Activated CD4-positive, alpha-beta T cell treated with anti-CD3 and anti-CD28 coated beads, Interleukin-2, amount 50 U/mL, for 24 hours (primary cell): Measurements from ENCODE around the gene WNK1.
"Not testable (repeated sequence)": the region's sequence is repeated elsewhere in the genome, so short reads cannot be mapped to it uniquely, and the experiment has no call there.

ENCODE experiments used
- DNase-seq, 2 donors: peaks; one replicate each; pipeline ENCODE4 v3.0.0-alpha.2; 2020; ENCODE audit warnings: low read depth in 1 of 2, low spot score in 1 of 2

Gene WNK1

GRCh38 chr12:740921-741320 is 11.5 kb upstream of the WNK1 start:
- DNase-seq, result no peak

DNA sequence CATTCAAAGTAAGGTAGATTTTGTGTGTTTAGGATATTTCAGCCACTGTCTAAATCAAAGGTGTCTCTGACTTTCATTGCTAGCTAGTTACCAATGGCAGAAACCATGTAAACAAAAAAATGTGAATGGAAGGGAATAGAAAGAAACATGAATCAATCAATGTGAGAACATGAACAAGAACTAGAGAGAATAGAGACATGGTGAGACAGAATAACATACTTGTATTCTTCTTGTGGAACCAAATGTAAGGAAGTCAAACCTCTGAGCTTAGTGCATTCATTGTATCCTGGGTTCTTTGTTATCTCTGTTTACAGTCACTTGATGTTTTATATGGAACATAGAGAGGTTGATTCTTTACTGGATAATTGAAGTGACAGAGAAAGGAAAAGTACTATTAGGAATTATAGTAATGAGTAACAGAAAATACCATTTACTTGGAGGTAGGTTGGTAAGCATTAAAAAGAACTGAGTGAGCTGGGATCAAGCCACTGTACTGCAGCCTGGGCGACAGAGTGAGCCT is 2.6 kb upstream of the WNK1 start:
- DNase-seq, result no peak

DNA sequence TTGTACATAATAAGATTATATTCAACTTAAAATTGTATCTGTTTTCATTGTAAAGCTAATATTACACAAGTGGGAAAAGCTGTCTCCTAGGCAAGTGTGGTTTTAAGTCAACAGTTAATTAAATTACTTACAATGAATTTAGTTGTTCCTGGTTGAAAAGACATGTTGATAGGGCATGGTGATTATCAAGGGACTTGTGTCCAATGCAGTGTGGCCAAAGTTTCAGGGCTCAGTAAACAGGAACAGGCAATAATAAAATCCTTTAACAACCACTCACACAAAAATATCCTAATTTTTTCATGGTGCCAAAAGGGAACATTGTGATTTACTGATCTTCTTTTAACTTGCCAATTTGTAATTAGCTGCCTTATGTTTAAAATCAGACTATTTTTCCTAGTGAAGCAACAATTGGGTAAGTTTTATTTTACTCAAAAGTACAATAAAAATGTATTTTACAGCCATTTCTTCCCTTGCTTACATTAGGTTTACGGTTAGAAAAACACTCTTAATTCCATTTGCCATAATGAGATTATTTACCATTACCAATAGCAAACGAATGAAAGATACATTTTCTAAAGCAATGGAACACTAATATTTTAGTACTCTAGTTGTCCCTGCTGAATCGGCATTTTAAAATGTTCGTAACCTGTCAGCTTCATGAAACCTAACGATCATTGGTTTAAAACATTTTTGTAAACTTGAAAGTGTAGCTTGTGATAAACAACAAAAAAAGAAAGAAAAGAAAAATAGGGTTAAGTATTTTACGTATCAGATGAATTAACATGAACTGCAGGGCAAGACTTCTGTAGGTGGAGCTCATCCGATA is 1.8 kb upstream of the WNK1 start:
- DNase-seq, result no peak

DNA sequence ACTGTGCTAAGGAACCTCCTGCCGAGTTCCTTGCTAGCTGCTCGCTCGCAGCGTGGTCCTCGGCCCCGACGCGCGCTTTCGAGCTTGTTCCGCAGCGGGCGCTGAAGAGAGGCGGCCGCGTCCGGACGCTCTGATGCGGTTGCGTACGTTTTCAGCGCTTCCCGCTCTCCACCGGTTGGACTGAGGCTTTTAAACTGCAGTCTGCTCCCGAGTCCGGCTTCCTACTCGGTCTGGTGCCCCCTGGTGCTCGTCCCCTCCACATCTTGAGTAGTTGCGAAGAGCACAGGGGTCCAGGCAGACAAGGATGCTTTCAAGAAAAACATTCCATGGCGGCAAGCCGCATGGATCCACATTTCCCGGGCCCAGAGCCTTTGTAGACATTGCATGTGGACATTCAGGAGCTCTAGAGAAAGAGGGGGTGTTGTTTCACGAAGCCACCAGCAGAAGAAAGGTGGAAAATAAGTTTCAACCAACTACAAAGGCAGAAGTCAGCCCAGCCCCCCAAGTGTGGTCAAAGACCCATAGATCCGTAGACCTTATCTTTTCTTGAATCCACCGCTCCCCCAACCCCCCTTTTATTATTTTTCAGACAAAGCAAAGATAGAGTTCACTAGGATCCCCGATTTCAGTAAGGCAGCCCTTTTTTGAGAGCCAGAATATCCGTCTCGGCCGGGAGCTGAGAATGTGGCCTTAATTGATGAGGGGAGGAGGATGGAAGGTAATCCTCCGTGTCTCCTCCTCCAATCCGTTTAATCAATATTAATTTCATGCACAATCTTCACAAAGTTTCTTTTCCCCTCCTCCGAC is 984 bp upstream of the WNK1 start:
- DNase-seq, result peak; percentile 66 to 83

DNA sequence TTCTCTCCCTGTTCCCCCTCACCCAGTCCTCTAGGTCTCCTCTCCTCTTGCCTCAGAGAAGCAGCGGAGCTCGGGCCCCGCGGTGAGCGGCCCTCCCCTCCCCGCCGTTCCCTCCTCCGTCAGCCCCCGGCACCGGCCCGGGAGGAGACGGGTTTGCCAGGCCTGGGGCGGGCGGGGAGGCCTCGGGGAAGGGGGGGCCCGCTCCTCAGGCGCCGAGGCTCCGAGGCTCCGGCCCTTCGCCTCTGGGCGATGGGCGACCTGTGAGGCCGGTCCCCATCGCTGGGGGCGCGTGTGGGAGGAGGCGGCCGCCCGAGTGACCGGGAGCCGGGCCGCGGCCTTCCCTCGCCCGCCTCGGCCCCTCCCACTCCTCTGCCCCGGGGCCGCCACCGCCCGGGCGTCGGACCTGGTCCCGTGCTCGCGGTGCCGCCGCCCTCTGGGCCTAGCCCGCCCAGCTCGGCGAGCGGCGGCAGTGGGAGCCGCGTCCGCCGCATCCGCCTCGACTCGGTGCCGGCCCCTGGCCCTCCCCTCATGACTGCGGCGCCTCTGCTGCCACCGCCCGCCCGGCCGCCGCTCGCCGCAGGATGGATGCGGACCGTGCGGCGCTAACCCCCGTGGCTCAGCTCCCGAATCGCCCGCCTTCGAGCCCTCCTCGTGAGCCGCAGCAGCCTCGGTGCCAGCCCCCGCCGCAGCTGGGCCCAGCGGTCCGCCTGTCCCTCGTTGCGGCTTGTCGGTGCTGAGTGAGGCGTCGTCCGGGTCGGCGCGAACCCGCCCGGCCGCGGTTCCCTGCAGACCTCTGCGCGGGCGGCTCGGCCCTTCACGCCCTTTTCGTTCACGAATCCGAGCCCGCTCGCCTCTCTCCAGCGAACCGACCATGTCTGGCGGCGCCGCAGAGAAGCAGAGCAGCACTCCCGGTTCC is 574 bp downstream of the WNK1 start:
- DNase-seq, result peak; percentile 7 to 19

DNA sequence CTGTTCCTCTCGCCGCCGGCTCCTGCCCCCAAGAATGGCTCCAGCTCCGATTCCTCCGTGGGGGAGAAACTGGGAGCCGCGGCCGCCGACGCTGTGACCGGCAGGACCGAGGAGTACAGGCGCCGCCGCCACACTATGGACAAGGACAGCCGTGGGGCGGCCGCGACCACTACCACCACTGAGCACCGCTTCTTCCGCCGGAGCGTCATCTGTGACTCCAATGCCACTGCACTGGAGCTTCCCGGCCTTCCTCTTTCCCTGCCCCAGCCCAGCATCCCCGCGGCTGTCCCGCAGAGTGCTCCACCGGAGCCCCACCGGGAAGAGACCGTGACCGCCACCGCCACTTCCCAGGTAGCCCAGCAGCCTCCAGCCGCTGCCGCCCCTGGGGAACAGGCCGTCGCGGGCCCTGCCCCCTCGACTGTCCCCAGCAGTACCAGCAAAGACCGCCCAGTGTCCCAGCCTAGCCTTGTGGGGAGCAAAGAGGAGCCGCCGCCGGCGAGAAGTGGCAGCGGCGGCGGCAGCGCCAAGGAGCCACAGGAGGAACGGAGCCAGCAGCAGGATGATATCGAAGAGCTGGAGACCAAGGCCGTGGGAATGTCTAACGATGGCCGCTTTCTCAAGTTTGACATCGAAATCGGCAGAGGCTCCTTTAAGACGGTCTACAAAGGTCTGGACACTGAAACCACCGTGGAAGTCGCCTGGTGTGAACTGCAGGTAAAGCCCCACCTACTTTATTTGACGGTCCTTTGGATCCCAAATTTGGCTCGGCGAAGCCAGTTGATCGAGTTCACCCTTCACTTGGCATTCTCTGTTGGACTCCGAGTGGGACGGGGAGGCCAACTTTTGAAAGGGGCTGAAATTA is 1.5 kb downstream of the WNK1 start:
- DNase-seq, result peak; percentile 10 to 24

- peak in 1 of 2 donors; percentile 8 for DNase-seq
These were observed 2.1 kb downstream of the WNK1 start for GRCh38 chr12:754473-754820.

DNA sequence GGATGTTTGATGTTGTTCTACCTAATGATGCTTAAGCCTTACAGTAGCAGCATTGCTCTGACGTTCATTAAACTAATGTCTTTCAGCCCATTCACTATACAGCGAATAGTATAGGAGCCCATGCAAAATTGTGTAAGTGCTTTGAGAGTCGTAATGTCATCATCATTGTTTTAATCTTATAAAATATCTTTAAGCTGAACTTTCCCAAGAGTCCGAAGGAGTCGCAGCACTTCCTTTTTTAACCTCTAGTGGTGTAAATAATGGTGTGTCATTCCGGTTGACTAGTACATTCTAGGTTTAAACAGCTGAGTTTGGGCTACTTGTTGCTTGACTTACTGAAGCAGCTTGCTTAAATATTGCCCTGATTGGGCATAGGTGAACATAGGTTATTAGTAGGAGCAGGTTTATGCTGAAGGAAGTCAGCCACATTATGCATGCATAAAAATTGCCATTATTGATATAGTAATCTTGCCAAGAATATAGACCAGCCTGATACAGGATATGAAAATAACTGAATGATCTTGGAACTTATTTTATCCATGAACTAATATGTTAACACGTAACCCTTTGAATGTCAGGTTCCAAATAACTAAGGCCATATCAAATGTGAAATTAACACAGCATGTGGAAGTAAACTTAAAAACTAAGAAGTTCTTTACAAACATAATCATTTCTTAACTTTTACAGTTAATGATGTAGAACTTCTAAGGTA is 2.6 kb downstream of the WNK1 start:
- DNase-seq, result no peak

GRCh38 chr12:759628-760027 is 7.2 kb downstream of the WNK1 start:
- DNase-seq, result no peak

DNA sequence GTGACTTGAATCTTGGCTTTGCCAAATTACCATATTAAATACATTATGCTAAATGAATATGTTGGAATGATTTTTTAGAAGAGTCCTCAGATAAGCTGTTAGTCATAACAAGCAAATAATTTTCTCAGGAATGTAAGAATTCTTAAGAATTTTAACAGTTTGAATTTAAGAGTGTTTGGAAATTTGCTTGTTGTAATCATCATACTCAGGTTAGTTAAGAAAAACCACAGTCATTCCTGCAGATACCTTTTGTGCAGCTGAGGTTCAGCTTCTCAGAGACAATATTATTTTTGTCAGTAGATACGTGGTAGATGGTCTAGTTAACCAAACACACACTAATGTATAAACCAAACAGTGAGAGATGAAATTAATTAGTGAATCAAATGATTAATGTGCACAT is 8.9 kb downstream of the WNK1 start:
- no peak for DNase-seq

DNA sequence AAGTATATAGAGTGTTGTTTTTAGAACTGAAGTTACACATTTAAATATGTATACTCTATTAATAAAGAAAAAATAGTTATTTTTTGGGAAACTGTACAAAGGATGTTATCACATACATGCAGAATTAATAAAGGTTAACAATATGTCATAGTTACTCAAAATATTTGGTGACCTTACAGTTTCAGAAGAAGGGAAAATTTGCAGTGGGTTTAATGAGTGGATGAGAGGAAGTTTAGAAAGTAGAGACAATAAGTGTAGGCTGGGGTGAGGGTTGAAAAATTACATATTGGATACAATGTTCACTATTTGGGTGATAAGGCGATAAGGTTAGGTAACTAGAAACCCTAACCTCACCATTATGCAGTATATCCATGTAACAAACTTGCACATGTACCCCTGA is 13.5 kb downstream of the WNK1 start:
- no peak for DNase-seq

DNA sequence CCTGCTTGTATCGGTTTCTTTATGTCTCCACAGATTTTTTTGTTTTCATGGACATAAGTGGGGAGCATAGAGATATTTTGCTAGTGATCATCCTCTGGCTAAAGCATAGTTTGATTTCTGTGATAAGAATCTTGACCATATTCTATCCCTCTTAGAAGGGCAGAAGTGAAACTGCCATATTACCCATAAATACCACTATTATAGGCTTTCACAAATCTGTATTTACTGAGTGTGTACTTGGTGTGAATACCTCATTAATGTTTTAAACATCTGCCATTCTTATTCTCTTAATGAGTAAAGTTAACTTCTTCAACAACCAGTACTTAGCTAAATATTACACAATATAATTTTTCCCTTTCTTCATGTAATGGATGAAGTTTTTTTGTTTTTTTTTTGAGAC is 16.1 kb downstream of the WNK1 start:
- DNase-seq, result no peak

DNA sequence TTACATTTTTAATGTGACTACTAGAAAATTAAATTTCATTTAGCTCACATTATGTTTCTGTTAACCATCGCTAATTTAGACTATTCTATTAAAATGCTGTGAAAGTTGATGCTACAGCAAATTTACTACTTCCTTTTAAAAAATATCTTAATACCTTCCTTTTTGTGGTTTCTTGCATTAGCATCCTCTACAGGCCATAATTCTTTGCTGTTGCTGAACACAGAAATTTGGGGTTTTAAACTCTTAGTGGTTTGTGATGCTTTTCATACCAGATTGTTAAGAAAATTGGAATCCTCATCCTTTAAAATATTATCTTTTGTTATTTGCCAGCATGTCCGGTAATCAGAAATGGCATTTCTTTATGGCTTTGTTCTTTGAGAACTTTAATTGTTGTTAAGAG is 18.1 kb downstream of the WNK1 start:
- DNase-seq, result no peak

- no peak for DNase-seq
These were observed 19.8 kb downstream of the WNK1 start for GRCh38 chr12:772056-772697.

- DNase-seq, result no peak
These were observed 21.8 kb downstream of the WNK1 start for GRCh38 chr12:774051-774614.

DNA sequence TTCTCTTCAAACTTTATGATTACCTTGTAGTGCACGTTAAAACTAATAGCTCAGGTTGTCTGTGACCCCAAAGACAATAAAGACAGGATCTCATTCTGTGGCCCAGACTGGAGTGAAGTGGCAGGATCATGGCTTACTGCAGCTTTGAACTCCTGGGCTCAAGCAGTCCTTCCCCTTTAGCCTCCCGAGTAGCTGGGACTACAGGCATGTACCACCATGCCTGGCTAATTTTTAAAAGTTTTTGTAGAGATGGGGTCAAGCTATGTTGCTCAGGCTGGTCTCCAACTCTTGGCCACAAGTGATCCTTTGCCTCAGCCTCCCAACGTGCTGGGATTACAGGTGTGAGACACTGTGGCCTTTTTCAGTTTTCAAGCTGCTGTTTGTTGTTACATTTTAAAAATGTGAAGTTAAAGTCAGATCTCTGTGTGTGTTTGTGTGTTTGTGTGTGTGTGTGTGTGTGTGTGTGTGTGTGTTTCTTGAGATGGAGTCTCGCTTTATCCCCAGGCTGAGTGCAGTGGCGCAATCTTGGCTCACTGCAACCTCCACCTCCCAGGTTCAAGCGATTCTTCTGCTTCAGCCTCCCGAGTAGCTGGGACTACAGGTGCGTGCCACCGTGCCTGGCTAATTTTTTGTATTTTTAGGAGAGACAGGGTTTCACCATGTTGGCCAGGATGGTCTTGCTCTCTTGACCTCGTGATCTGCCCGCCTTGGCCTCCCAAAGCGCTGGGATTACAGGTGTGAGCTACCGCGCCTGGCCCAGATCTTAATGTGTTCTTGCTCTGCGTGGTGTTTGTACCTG is 23.8 kb downstream of the WNK1 start:
- not testable (repeated sequence) for DNase-seq

DNA sequence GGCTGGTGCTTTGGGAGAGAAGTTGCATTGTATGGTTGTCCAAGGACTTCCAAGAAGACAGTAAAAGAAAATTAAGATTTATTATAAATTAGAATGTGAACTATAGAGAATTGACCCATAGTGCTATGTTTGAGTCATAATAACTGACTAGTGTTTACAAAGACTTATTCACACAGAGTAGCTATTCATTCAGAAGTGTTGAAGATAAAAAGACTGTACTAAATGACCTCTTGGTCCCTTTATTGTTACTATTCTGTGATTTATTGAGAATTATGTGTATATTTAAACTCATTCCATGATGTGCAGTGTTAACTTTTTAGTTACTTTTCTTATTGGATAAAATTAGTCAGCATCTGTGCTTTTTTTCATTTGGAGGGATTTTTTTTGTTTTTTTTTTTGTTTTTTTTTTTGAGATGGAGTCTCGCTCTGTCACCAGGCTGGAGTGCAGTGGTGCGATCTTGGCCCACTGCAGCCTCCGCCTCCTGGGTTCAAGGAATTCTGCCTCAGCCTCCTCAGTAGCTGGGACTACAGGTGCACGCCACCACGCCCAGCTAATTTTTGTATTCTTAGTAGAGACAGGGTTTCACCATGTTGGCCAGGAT is 24.5 kb downstream of the WNK1 start:
- not testable (repeated sequence) for DNase-seq
